Omental fat pad (tissue), 4 donors: ENCODE data around the gene SERINC1. TPM values are rescaled to one million over a fixed set of nuclear protein-coding genes. Genes with fewer than 3 reads are reported as not detected.
"Not testable (repeated sequence)": the region's sequence is repeated elsewhere in the genome, so short reads cannot be mapped to it uniquely, and the experiment has no call there.

Experiments
- ATAC-seq: fragments of 150-250 bp; one replicate; pipeline ENCODE4 v1.9.1; 2016; ENCODE audit warnings: mild to moderate bottlenecking, moderate library complexity; ENCODE audit not compliant: low FRiP score
- DNase-seq: peaks from one replicate; pipeline ENCODE4 v3.0.0-alpha.2; 2019; ENCODE audit warnings: low spot score
- CTCF ChIP-seq, 3 donors: fragments of 450-650 bp; IDR thresholded peaks; one replicate each; pipeline ENCODE4 v1.5.1; 2016 to 2017; ENCODE audit warnings: antibody characterized with exemption in 3 of 3, mild to moderate bottlenecking in 3 of 3, moderate library complexity in 2 of 3
- total RNA-seq, 4 donors: library from RNA; depleted of rRNA; stranded (reverse); fragments of >200 nt; gene quantifications; one replicate each; pipeline ENCODE4 v1.1.0, GENCODE V29; 2016

SERINC1 gene
- total RNA-seq, 4 donors from 2014 or later = 233 to 277 (median 250) TPM

- ATAC-seq (no peak), DNase-seq (no peak)
- TF ChIP-seq CTCF (IDR thresholded peaks at IDR 0.05) = no peak
These were observed 13.5 kb downstream of the SERINC1 start for GRCh38 chr6:122458087-122458486.

GRCh38 chr6:122455116-122455515, 16.5 kb downstream of the SERINC1 start:
- DNase-seq, ATAC-seq: not testable (repeated sequence)

GRCh38 chr6:122454673-122455072, 16.9 kb downstream of the SERINC1 start:
- DNase-seq = no peak
- ATAC-seq = no peak
- no peak for TF ChIP-seq CTCF (IDR thresholded peaks at IDR 0.05)

GRCh38 chr6:122452509-122452908, 19.1 kb downstream of the SERINC1 start:
- no peak for TF ChIP-seq CTCF (IDR thresholded peaks at IDR 0.05)
- no peak for DNase-seq
- no peak for ATAC-seq

- DNase-seq (no peak), ATAC-seq (no peak)
- no peak for TF ChIP-seq CTCF (IDR thresholded peaks at IDR 0.05)
These were observed 22.5 kb downstream of the SERINC1 start for GRCh38 chr6:122449069-122449468.

GRCh38 chr6:122445274-122445673, 26.3 kb downstream of the SERINC1 start:
- no peak for ATAC-seq
- TF ChIP-seq CTCF (IDR thresholded peaks at IDR 0.05) = no peak
- DNase-seq = no peak

GRCh38 chr6:122438975-122439374, 32.6 kb downstream of the SERINC1 start:
- ATAC-seq = no peak
- no peak for TF ChIP-seq CTCF (IDR thresholded peaks at IDR 0.05)

GRCh38 chr6:122432816-122433215, 38.8 kb downstream of the SERINC1 start:
- ATAC-seq (no peak), DNase-seq (no peak)
- no peak for TF ChIP-seq CTCF (IDR thresholded peaks at IDR 0.05)

More at GRCh38 chr6:122438975-122439374, 32.6 kb downstream of the SERINC1 start:
- DNase-seq = no peak
